Trophoblast cell (in vitro differentiated cells and primary cell): ENCODE data around the gene SQOR.

Source experiments
- DNase-seq, 2 donors: peaks; one replicate each; pipeline ENCODE4 v3.0.0-alpha.2; 2016
- H2AFZ ChIP-seq: 2 replicates; pipeline ENCODE4 v1.6.1; 2013; ENCODE audit warnings: low read length, moderate library complexity, mild to moderate bottlenecking; ENCODE audit not compliant: insufficient read depth, poor library complexity
- H2AK5ac ChIP-seq: 2 replicates; pipeline ENCODE4 v1.6.1; 2013; ENCODE audit warnings: mild to moderate bottlenecking, low read length
- H2BK120ac ChIP-seq: 2 replicates; pipeline ENCODE4 v1.6.1; 2013; ENCODE audit warnings: low read length, mild to moderate bottlenecking, moderate library complexity; ENCODE audit not compliant: insufficient read depth, poor library complexity
- H2BK12ac ChIP-seq: 2 replicates; pipeline ENCODE4 v1.6.1; 2013; ENCODE audit warnings: mild to moderate bottlenecking, low read length, moderate library complexity
- H2BK5ac ChIP-seq: 2 replicates; pipeline ENCODE4 v1.6.1; 2013; ENCODE audit warnings: low read length, low read depth, moderate library complexity, mild to moderate bottlenecking; ENCODE audit not compliant: poor library complexity
- H3K14ac ChIP-seq: 2 replicates; pipeline ENCODE4 v1.6.1; 2013; ENCODE audit warnings: mild to moderate bottlenecking, low read length
- H3K18ac ChIP-seq: 2 replicates; pipeline ENCODE4 v1.6.1; 2013; ENCODE audit warnings: mild to moderate bottlenecking, low read length
- H3K23ac ChIP-seq: 2 replicates; pipeline ENCODE4 v1.6.1; 2013; ENCODE audit warnings: low read length
- H3K27ac ChIP-seq: 2 replicates; pipeline ENCODE4 v1.5.1; 2013; ENCODE audit warnings: low read depth, mild to moderate bottlenecking, inconsistent platforms, low read length, moderate library complexity
- H3K27me3 ChIP-seq: 2 replicates; pipeline ENCODE4 v1.6.1; 2013; ENCODE audit warnings: inconsistent platforms, mild to moderate bottlenecking, low read length, moderate library complexity; ENCODE audit not compliant: insufficient read depth
- H3K36me3 ChIP-seq, 2 experiments: 1 replicate in 1 of 2; 2 replicates in 1 of 2; pipeline ENCODE4 v1.6.1; 2013; ENCODE audit warnings: low read length in 2 of 2, mild to moderate bottlenecking in 2 of 2, moderate library complexity in 1 of 2; ENCODE audit not compliant: insufficient read depth in 2 of 2, control insufficient read depth in 1 of 2
- H3K4ac ChIP-seq: 2 replicates; pipeline ENCODE4 v1.6.1; 2013; ENCODE audit warnings: low read depth, mild to moderate bottlenecking, low read length, moderate library complexity
- H3K4me1 ChIP-seq, 2 experiments: 1 replicate in 1 of 2; 2 replicates in 1 of 2; pipeline ENCODE4 v1.6.1; 2013; ENCODE audit warnings: low read length in 2 of 2, mild to moderate bottlenecking in 2 of 2, moderate library complexity in 1 of 2; ENCODE audit not compliant: insufficient read depth in 2 of 2, control insufficient read depth in 1 of 2
- H3K4me2 ChIP-seq: 2 replicates; pipeline ENCODE4 v1.6.1; 2013; ENCODE audit warnings: inconsistent platforms, mild to moderate bottlenecking, low read length, moderate library complexity
- H3K4me3 ChIP-seq: 2 replicates; pipeline ENCODE4 v1.5.1; 2013; ENCODE audit warnings: mild to moderate bottlenecking, low read depth, low read length, inconsistent platforms
- H3K79me1 ChIP-seq: one replicate; pipeline ENCODE4 v1.6.1; 2013; ENCODE audit warnings: low read length
- H3K79me2 ChIP-seq: 2 replicates; pipeline ENCODE4 v1.6.1; 2013; ENCODE audit warnings: low read length, mild to moderate bottlenecking; ENCODE audit not compliant: control insufficient read depth, insufficient read depth, poor library complexity
- H3K9ac ChIP-seq: 2 replicates; pipeline ENCODE4 v1.6.1; 2013; ENCODE audit warnings: mild to moderate bottlenecking, low read length
- H3K9me3 ChIP-seq: 2 replicates; pipeline ENCODE4 v1.6.1; 2013; ENCODE audit warnings: low read depth, mild to moderate bottlenecking, control low read depth, inconsistent platforms, low read length; ENCODE audit not compliant: insufficient read depth
- H4K12ac ChIP-seq: 2 replicates; pipeline ENCODE4 v1.6.1; 2013; ENCODE audit warnings: low read depth, mild to moderate bottlenecking, low read length, moderate library complexity
- H4K8ac ChIP-seq: 2 replicates; pipeline ENCODE4 v1.6.1; 2013; ENCODE audit warnings: low read depth, mild to moderate bottlenecking, low read length, moderate library complexity
- H4K91ac ChIP-seq: one replicate; pipeline ENCODE4 v1.6.1; 2013; ENCODE audit warnings: low read depth, mild to moderate bottlenecking, low read length, moderate library complexity
- WGBS: extraction: QIAGEN DNeasy Blood & Tissue Kit; methylation state at CpG from one replicate; pipeline ENCODE4 v1.1.7; 2013; ENCODE audit warnings: missing lambda C conversion rate; ENCODE audit not compliant: insufficient read length, insufficient coverage; ENCODE audit errors: extremely low coverage; 5-methylcytosine and 5-hydroxymethylcytosine counted together

The SQOR gene

GRCh38 chr15:45662375-45662774 is 27.5 kb downstream of the SQOR start:
- no peaks in the 10 kb centered on the region for H3K9me3 ChIP-seq
- no peaks in the 10 kb centered on the region for H3K36me3 ChIP-seq
- no peak overlapping the region for H3K27ac ChIP-seq
- H3K9ac ChIP-seq = no peak overlapping the region
- no peak overlapping the region for H2BK5ac ChIP-seq
- no peak for DNase-seq
- no peak overlapping the region for H4K91ac ChIP-seq
- no peak overlapping the region for H3K14ac ChIP-seq
- no peaks in the 10 kb centered on the region for H3K79me1 ChIP-seq
- H3K4me3 ChIP-seq = no peak overlapping the region
- H3K79me2 ChIP-seq = no peaks in the 10 kb centered on the region
- H2AK5ac ChIP-seq = no peak overlapping the region
- peaks cover 0 to 6% of the 10 kb centered on the region in 2 experiments for H3K4me1 ChIP-seq
- no peak overlapping the region for H4K8ac ChIP-seq
- no peak overlapping the region for H3K23ac ChIP-seq
- H3K27me3 ChIP-seq = no peaks in the 10 kb centered on the region
- no peak overlapping the region for H4K12ac ChIP-seq
- no peak overlapping the region for H3K18ac ChIP-seq
- no peak overlapping the region for H3K4ac ChIP-seq
- H3K4me2 ChIP-seq = no peak overlapping the region
- WGBS = no CpG with 5 or more reads among the region's 6 CpGs
- no peak overlapping the region for H2BK12ac ChIP-seq
- H2AFZ ChIP-seq = no peak overlapping the region
- H2BK120ac ChIP-seq = no peak overlapping the region

GRCh38 chr15:45664451-45664850 is 29.6 kb downstream of the SQOR start:
- Histone ChIP-seq H3K79me1 (no peaks in the 10 kb centered on the region), H4K12ac (no peak overlapping the region), H3K79me2 (no peaks in the 10 kb centered on the region), H3K4ac (no peak overlapping the region), H4K8ac (no peak overlapping the region), H3K27ac (no peak overlapping the region), H3K27me3 (no peaks in the 10 kb centered on the region), H2BK120ac (no peak overlapping the region), H3K4me1 (peaks cover 0 to 6% of the 10 kb centered on the region in 2 experiments), H3K9me3 (no peaks in the 10 kb centered on the region), H2AK5ac (no peak overlapping the region), H3K14ac (no peak overlapping the region), H3K36me3 (no peaks in the 10 kb centered on the region), H4K91ac (no peak overlapping the region), H3K4me2 (no peak overlapping the region), H3K9ac (no peak overlapping the region), H3K18ac (no peak overlapping the region), H3K4me3 (no peak overlapping the region), H2BK5ac (no peak overlapping the region), H2BK12ac (no peak overlapping the region), H2AFZ (no peak overlapping the region), H3K23ac (no peak overlapping the region)
- WGBS = no CpG with 5 or more reads among the region's 5 CpGs
- DNase-seq = no peak

- Histone ChIP-seq H3K18ac (no peak overlapping the region), H3K9me3 (no peaks in the 10 kb centered on the region), H2BK5ac (no peak overlapping the region), H2AFZ (no peak overlapping the region), H3K9ac (no peak overlapping the region), H3K4me1 (peaks cover 0 to 5% of the 10 kb centered on the region in 2 experiments), H3K4me3 (no peak overlapping the region), H3K4me2 (no peak overlapping the region), H3K23ac (no peak overlapping the region), H3K14ac (no peak overlapping the region), H2BK12ac (no peak overlapping the region), H2BK120ac (no peak overlapping the region), H4K12ac (no peak overlapping the region), H3K79me2 (no peaks in the 10 kb centered on the region), H4K91ac (no peak overlapping the region), H4K8ac (no peak overlapping the region), H2AK5ac (no peak overlapping the region), H3K4ac (no peak overlapping the region), H3K27me3 (no peaks in the 10 kb centered on the region), H3K36me3 (no peaks in the 10 kb centered on the region), H3K79me1 (no peaks in the 10 kb centered on the region), H3K27ac (no peak overlapping the region)
- DNase-seq = no peak
- WGBS = no CpG with 5 or more reads among the region's 1 CpG
Measured at GRCh38 chr15:45665261-45665660, 30.4 kb downstream of the SQOR start.

GRCh38 chr15:45666119-45666875 is 31.5 kb downstream of the SQOR start:
- Histone ChIP-seq H3K9ac (no peak overlapping the region), H3K18ac (no peak overlapping the region), H2BK5ac (no peak overlapping the region), H3K27ac (no peak overlapping the region), H2AK5ac (no peak overlapping the region), H4K8ac (no peak overlapping the region), H3K14ac (no peak overlapping the region), H3K23ac (no peak overlapping the region), H3K4me1 (no peaks in the 10 kb centered on the region), H3K36me3 (no peaks in the 10 kb centered on the region), H3K27me3 (no peaks in the 10 kb centered on the region), H3K79me2 (no peaks in the 10 kb centered on the region), H3K9me3 (no peaks in the 10 kb centered on the region), H3K79me1 (no peaks in the 10 kb centered on the region), H3K4ac (no peak overlapping the region), H3K4me3 (no peak overlapping the region), H2AFZ (no peak overlapping the region), H4K12ac (no peak overlapping the region), H2BK12ac (no peak overlapping the region), H3K4me2 (no peak overlapping the region), H4K91ac (no peak overlapping the region), H2BK120ac (no peak overlapping the region)
- WGBS = no CpG with 5 or more reads among the region's 1 CpG
- no peak for DNase-seq
